Mucosa of descending colon (tissue), 3 donors: ENCODE measurements around the gene CCL26. TPM values are rescaled to one million over a fixed set of nuclear protein-coding genes. Genes with fewer than 3 reads are reported as not detected.
"Not testable (repeated sequence)": the region's sequence is repeated elsewhere in the genome, so short reads cannot be mapped to it uniquely, and the experiment has no call there.

ENCODE experiments used
- ATAC-seq: fragments of 200-7000 bp; cut with Tn5 transposase; one replicate; pipeline ENCODE4 v1.9.1; 2020; ENCODE audit warnings: mild to moderate bottlenecking, moderate library complexity
- DNase-seq, 3 donors: peaks; one replicate each; pipeline ENCODE4 v3.0.0-alpha.2; 2020
- H3K36me3 ChIP-seq: fragments of 200-600 bp; one replicate; pipeline ENCODE4 v1.8.0; 2021; ENCODE audit warnings: low read depth, mild to moderate bottlenecking
- H3K4me1 ChIP-seq: fragments of 200-600 bp; one replicate; pipeline ENCODE4 v1.8.0; 2021; ENCODE audit warnings: low read depth, mild to moderate bottlenecking
- H3K4me3 ChIP-seq: fragments of 200-600 bp; one replicate; pipeline ENCODE4 v1.8.0; 2021; ENCODE audit warnings: mild to moderate bottlenecking
- H3K9me3 ChIP-seq: fragments of 200-600 bp; one replicate; pipeline ENCODE4 v1.8.0; 2021; ENCODE audit warnings: mild to moderate bottlenecking
- CTCF ChIP-seq: fragments of 200-600 bp; IDR thresholded peaks from one replicate; pipeline ENCODE4 v1.8.0; 2022; ENCODE audit warnings: antibody characterized with exemption, mild to moderate bottlenecking
- intact Hi-C, 2 donors: fragments of 100-400 bp; cut with DNase I in 1 of 2; cut with micrococcal nuclease in 1 of 2; formaldehyde crosslinking; loops; one replicate each; pipeline versions ENCODE4 v1.11.0 to v1.11.1; 2022; cut with DNase I, micrococcal nuclease
- total RNA-seq, 3 donors: library from RNA; stranded (reverse); fragmentation: NEBNext Ultra II Directional in 2 of 3; extraction: Animal tissue kit (Norgen Biotek cat#: 25700) in 2 of 3; gene quantifications; one replicate each; pipeline versions ENCODE4 v1.2.1 to v1.2.4, GENCODE V29; 2021 to 2023
- donor health status: DM: no; HTN: no; CAD: no; lungs with moderate emphysema.
- donor health status: DM: no; HTN: no; CAD: no.
- donor health status: DM: no; HTN: yes; CAD: no.

The CCL26 gene
- total RNA-seq, 3 donors from 2014 or later = 0.84 to 1.1 TPM; not detected in 1

DNA sequence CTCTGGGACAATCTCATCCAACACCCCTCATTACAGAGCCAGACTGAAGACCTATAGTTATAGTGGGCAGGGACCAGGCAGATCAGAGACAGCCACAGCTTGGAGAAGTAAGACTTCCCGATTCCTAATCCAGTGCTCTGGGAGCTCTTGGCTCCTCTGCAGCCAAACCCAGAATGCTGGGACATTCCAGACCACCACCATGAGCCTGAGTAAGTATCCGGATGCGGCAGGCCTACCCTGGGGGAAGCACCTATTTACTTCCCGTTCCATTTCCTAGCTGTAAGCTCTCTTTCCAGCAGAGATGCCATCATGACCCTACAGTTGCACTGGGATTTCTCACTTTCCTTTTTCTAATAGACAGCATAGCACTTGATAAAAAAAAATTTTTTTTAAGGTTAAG is 49.6 kb downstream of the CCL26 start:
- DNase-seq = no peak
- no peak for TF ChIP-seq CTCF

GRCh38 chr7:75721922-75722321 is 50.1 kb downstream of the CCL26 start:
- not testable (repeated sequence) for DNase-seq

More for the DNA sequence above, 49.6 kb downstream of the CCL26 start:
- H3K9me3 ChIP-seq = no peaks in the 10 kb centered on the region
- intact Hi-C loops = no loop called here
- no peak for ATAC-seq
- no peaks in the 10 kb centered on the region for H3K36me3 ChIP-seq
- H3K4me3 ChIP-seq = no peak overlapping the region
- H3K4me1 ChIP-seq = no peaks in the 10 kb centered on the region

GRCh38 chr7:75721426-75721825 is 50.6 kb downstream of the CCL26 start:
- DNase-seq = no peak
- H3K4me1 ChIP-seq = no peaks in the 10 kb centered on the region
- TF ChIP-seq CTCF = no peak
- no peak for ATAC-seq
- no peaks in the 10 kb centered on the region for H3K36me3 ChIP-seq
- no peaks in the 10 kb centered on the region for H3K9me3 ChIP-seq
- intact Hi-C loops = no loop called here
- no peak overlapping the region for H3K4me3 ChIP-seq

More at GRCh38 chr7:75721922-75722321, 50.1 kb downstream of the CCL26 start:
- intact Hi-C loops, H3K36me3 ChIP-seq, ATAC-seq, H3K4me1 ChIP-seq, H3K4me3 ChIP-seq, H3K9me3 ChIP-seq: not testable (repeated sequence)

- no peaks in the 10 kb centered on the region for H3K4me1 ChIP-seq
- no peak for TF ChIP-seq CTCF
- intact Hi-C loops = no loop called here
- no peak overlapping the region for H3K4me3 ChIP-seq
- H3K9me3 ChIP-seq = no peaks in the 10 kb centered on the region
- no peaks in the 10 kb centered on the region for H3K36me3 ChIP-seq
- no peak for DNase-seq
- no peak for ATAC-seq
Observed at GRCh38 chr7:75719626-75720025, 52.4 kb downstream of the CCL26 start.

Other genes starting within 250 kb of the CCL26 start
- 10 to 100 TPM in 1 of 3 donors, 1 to 10 TPM in 2; 5.7 to 14.2 (median 6.7) TPM for gene HIP1, start 33.3 kb downstream of the CCL26 start, total RNA-seq
- 10 to 100 TPM in 1 of 3 donors, 1 to 10 TPM in 2; 3.4 to 25.6 (median 6.9) TPM for gene CCL24, start 41.6 kb upstream of the CCL26 start, total RNA-seq
- 10 to 100 TPM; 43.9 to 50.5 (median 47.3) TPM for gene RHBDD2, start 106.8 kb upstream of the CCL26 start, total RNA-seq
- gene POR, start 142.9 kb upstream of the CCL26 start, total RNA-seq = 100 to 1,000 TPM in 2 of 3 donors, 10 to 100 TPM in 1; 76.4 to 122 (median 118) TPM
- gene TMEM120A, start 222.4 kb upstream of the CCL26 start, total RNA-seq = 100 to 1,000 TPM in 1 of 3 donors, 10 to 100 TPM in 2; 75.6 to 138 (median 88.4) TPM